Gastrocnemius medialis (tissue), 4 donors: ENCODE results near the gene ARL6IP1. TPM values are rescaled to one million over a fixed set of nuclear protein-coding genes. Genes with fewer than 3 reads are reported as not detected.

Source experiments
- ATAC-seq, 2 donors: fragments of 150-250 bp; one replicate each; pipeline ENCODE4 v1.9.1; 2016
- DNase-seq, 2 donors: peaks; one replicate each; pipeline ENCODE4 v3.0.0-alpha.2; 2019
- H3K27ac ChIP-seq, 4 donors: fragments of 200-600 bp; sonication (generic); 1 replicate in 1 of 4; 2 replicates in 3 of 4; pipeline ENCODE4 v1.5.1; 2016 to 2018; ENCODE audit warnings: mild to moderate bottlenecking in 2 of 4, moderate library complexity in 1 of 4
- H3K27me3 ChIP-seq, 3 donors: fragments of 200-600 bp; sonication (generic) in 2 of 3; 1 replicate in 1 of 3; 2 replicates in 2 of 3; pipeline versions ENCODE4 v1.5.1 to v1.6.0; 2016 to 2019; ENCODE audit warnings: mild to moderate bottlenecking in 1 of 3, moderate library complexity in 1 of 3
- H3K36me3 ChIP-seq, 2 donors: fragments of 200-600 bp; sonication (generic) in 1 of 2; one replicate each; pipeline ENCODE4 v1.5.1; 2017 to 2018
- H3K4me1 ChIP-seq, 2 donors: fragments of 200-600 bp; sonication (generic) in 1 of 2; one replicate each; pipeline ENCODE4 v1.5.1; 2016 to 2017; ENCODE audit warnings: mild to moderate bottlenecking in 2 of 2
- H3K4me3 ChIP-seq, 4 donors: fragments of 200-600 bp; sonication (generic) in 3 of 4; 1 replicate in 1 of 4; 2 replicates in 3 of 4; pipeline ENCODE4 v1.5.1; 2016 to 2019; ENCODE audit warnings: mild to moderate bottlenecking in 2 of 4
- H3K9me3 ChIP-seq, 3 donors: fragments of 200-600 bp; sonication (generic) in 2 of 3; 1 replicate in 1 of 3; 2 replicates in 2 of 3; pipeline ENCODE4 v1.5.1; 2016 to 2019
- POLR2A ChIP-seq, 2 donors: fragments of 450-650 bp; IDR thresholded peaks; one replicate each; pipeline ENCODE4 v1.6.1; 2017; ENCODE audit warnings: antibody characterized with exemption in 2 of 2, mild to moderate bottlenecking in 2 of 2, moderate library complexity in 2 of 2
- in situ Hi-C, 4 donors: fragments of 200-750 bp; cut with MboI; loops; one replicate each; pipeline versions ENCODE4 v1.15.0 to v1.8.0; 2017; ENCODE audit warnings: low sequenced_read_pairs in 4 of 4
- intact Hi-C: fragments of 100-400 bp; cut with DNase I; formaldehyde crosslinking; loops from one replicate; pipeline ENCODE4 v1.15.1; 2023; ENCODE audit warnings: low total_unique reads
- total RNA-seq, 4 donors: library from RNA; depleted of rRNA; stranded (reverse); fragments of >200 nt; gene quantifications; one replicate each; pipeline versions ENCODE4 v1.1.0 to v1.2.3, GENCODE V29; 2016
- TF ChIP-seq, protein P1 (sequence below), 5 experiments: fragments of 450-650 bp in 3 of 5; fragments of 200-600 bp in 2 of 5; sonication (generic) in 2 of 5; IDR thresholded peaks in 4 of 5; conservative IDR thresholded peaks in 1 of 5; 1 replicate in 4 of 5; 2 replicates in 1 of 5; pipeline ENCODE4 v1.5.1; 2016 to 2019; ENCODE audit warnings: antibody characterized with exemption in 5 of 5, mild to moderate bottlenecking in 3 of 5, moderate library complexity in 3 of 5

The ARL6IP1 gene
- total RNA-seq, result 10 to 100 TPM; 25.2 to 40.5 (median 37.5) TPM

DNA sequence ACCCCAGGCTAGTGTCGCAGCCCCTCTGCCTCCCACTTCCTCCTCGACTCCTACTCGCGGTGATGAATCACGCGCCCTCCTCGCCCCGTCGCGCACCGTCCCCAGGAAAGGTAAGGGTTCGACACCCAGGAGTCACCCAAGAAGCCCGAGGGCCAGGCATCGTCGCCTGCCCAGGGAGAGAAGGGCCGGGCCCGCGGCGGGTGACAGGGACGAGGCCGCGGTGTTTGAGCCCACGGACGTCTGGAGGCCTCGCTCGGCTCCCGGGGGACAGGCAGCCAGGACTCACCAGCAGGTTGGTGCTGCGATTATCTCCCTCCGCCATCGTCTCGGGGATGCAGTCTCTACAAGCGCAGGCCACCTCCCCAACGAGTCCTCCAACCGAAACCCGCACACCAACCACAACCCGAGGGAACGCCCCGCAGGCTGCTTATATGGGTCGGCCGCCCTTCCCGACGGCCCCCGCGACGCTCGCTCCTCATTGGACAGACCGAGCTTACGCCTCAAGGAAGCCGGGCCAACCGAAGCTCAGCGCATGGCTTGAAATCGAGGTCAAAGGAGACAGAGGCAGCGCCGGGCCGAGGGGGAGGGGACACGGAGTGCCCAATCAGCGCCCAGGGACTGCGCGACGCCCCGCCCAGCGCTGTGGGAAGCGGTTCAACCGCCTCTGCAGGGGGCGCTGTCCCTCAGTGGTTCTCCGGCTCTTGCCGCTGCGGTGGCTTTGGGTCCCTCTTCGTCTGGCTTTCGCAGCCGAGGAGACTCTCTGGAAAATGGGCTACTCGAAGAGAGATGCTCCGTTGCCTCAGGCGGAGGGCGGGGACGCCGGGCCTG is at the start of gene ARL6IP1:
TSS of gene ARL6IP1 (minus strand) at position 405 of the 828 bp plus-strand sequence. CDS start at position 322, 83 bp downstream.
- peak within 1 kb of the TSS; percentile 90 to 96 (median 94) for H3K27ac ChIP-seq
- TF ChIP-seq, protein P1, sequence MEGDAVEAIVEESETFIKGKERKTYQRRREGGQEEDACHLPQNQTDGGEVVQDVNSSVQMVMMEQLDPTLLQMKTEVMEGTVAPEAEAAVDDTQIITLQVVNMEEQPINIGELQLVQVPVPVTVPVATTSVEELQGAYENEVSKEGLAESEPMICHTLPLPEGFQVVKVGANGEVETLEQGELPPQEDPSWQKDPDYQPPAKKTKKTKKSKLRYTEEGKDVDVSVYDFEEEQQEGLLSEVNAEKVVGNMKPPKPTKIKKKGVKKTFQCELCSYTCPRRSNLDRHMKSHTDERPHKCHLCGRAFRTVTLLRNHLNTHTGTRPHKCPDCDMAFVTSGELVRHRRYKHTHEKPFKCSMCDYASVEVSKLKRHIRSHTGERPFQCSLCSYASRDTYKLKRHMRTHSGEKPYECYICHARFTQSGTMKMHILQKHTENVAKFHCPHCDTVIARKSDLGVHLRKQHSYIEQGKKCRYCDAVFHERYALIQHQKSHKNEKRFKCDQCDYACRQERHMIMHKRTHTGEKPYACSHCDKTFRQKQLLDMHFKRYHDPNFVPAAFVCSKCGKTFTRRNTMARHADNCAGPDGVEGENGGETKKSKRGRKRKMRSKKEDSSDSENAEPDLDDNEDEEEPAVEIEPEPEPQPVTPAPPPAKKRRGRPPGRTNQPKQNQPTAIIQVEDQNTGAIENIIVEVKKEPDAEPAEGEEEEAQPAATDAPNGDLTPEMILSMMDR (IDR thresholded peaks at IDR 0.05 in 4 of 5, conservative IDR thresholded peaks at IDR 0.05 in 1 of 5), result peak; percentile 90 to 94 (median 92)
- peak; percentile 99 to 100 for TF ChIP-seq POLR2A (IDR thresholded peaks at IDR 0.05)
- intact Hi-C loops (loop anchor here (1.0 to 10.0 kb wide), 5 partner anchors 11 to 1083 kb away; partner anchors contain the start of genes CCP110, GDE1, GPRC5B and RPS15A), in situ Hi-C loops (no loop called here)
- peak within 1 kb of the TSS; percentile 91 to 96 (median 94) for H3K4me3 ChIP-seq
- ATAC-seq (peak; percentile 93), DNase-seq (peak; percentile 99 to 100)
- no peaks in the 10 kb centered on the region for H3K9me3 ChIP-seq
- H3K36me3 ChIP-seq, result peaks cover 0 to 13% of the 10 kb centered on the region in 2 donors
- no peaks in the 10 kb centered on the region for H3K27me3 ChIP-seq
- H3K4me1 ChIP-seq, result peaks cover 53 to 64% of the 10 kb centered on the region in 2 donors

DNA sequence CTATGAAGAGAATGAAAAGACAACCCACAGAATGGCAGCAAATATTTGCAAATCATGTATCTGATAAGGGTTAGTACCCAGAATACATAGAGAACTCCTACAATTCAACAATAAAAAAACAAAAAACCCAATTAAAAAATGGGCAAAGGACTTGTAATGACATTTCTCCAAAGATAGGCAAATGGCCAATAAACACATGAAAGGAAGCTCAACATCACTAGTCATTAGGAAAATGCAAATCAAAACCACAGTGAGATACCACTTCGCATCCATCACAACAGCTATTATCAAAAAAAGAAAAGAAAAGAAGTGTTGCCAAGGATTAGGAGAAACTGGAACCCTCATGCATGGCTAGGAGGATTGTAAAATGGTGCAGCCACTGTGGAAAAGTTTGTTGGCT is 45.1 kb upstream of the ARL6IP1 start:
- Histone ChIP-seq H3K27me3 (no peaks in the 10 kb centered on the region), H3K4me3 (no peak overlapping the region), H3K9me3 (no peaks in the 10 kb centered on the region), H3K27ac (peak overlapping the region in 1 of 4 donors; percentile 22), H3K4me1 (peaks cover 0 to 8% of the 10 kb centered on the region in 2 donors), H3K36me3 (peaks cover 8 to 99% of the 10 kb centered on the region in 2 donors)
- ATAC-seq (no peak), DNase-seq (no peak)
- intact Hi-C loops (loop anchor here (5.0 kb wide), 1 partner anchor 36 kb away; no protein-coding TSS in a partner anchor), in situ Hi-C loops (no loop called here)
- TF ChIP-seq POLR2A (IDR thresholded peaks at IDR 0.05), result no peak
- TF ChIP-seq, protein P1 (IDR thresholded peaks at IDR 0.05 in 4 of 5, conservative IDR thresholded peaks at IDR 0.05 in 1 of 5), result no peak

DNA sequence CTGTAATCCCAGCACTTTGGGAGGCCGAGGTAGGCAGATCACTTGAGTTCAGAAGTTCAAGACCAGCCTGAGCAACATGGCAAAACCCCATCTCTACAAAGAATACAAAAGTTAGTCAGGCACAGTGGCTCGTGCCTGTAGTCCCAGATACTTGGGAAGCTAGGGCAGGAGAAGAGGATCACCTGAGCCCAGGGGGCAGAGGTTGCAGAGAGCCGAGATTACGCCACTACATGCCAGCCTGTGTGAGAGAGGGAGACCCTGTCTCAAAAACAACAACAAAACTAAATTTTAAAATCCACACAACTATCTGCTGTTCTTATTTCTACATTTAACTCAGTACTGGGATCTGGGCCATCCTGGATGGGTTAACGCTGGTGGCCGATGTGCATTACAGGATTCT is 41.2 kb upstream of the ARL6IP1 start:
- in situ Hi-C loops, result no loop called here
- TF ChIP-seq, protein P1 (IDR thresholded peaks at IDR 0.05 in 4 of 5, conservative IDR thresholded peaks at IDR 0.05 in 1 of 5), result no peak
- TF ChIP-seq POLR2A (IDR thresholded peaks at IDR 0.05), result no peak
- Histone ChIP-seq H3K4me1 (peaks cover 0 to 8% of the 10 kb centered on the region in 2 donors), H3K9me3 (no peaks in the 10 kb centered on the region), H3K27me3 (no peaks in the 10 kb centered on the region), H3K36me3 (peaks cover 2 to 99% of the 10 kb centered on the region in 2 donors), H3K4me3 (no peak overlapping the region), H3K27ac (no peak overlapping the region)
- intact Hi-C loops, result no loop called here
- ATAC-seq, result no peak
- DNase-seq, result no peak

DNA sequence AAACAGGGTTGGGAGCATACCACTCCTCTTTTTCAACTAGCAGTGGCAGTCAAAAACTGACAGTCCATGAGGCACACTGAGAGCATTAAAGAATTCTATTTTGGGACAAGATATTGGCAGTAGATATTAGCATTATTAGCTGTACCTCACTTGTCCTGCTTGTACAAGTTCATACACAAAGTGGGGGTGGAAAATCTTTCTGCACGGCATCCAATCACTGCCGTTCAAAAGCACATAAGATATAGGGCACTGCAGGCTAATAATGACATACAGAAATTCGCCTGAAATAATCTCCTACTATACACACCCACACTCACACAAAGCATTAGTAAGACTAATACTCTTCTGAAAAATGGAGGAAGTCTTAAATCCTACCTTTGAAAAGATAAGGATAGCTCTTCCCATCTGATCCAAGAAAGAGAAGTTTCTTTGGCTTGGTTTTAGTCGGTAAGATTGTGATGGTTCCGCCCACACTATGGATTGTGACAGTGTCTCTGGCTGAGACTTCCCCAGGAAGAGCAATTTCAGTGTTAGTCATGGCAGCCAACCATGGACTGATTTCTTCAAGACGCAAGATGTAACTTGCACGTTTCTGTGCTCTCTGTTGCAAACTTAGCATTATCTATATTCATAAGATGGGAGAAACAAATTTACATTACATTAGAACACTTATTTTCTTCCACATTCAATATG is 40.6 kb upstream of the ARL6IP1 start:
- Histone ChIP-seq H3K27ac (no peak overlapping the region), H3K27me3 (no peaks in the 10 kb centered on the region), H3K9me3 (no peaks in the 10 kb centered on the region), H3K4me1 (peaks cover 0 to 8% of the 10 kb centered on the region in 2 donors), H3K36me3 (peaks cover 8 to 99% of the 10 kb centered on the region in 2 donors), H3K4me3 (no peak overlapping the region)
- TF ChIP-seq, protein P1 (IDR thresholded peaks at IDR 0.05 in 4 of 5, conservative IDR thresholded peaks at IDR 0.05 in 1 of 5), result no peak
- TF ChIP-seq POLR2A (IDR thresholded peaks at IDR 0.05), result no peak
- DNase-seq, result no peak
- in situ Hi-C loops (no loop called here), intact Hi-C loops (no loop called here)
- no peak for ATAC-seq
